Progenitor cell of endocrine pancreas (in vitro differentiated cells): ENCODE measurements around the gene ZNF189. TPM values are rescaled to one million over a fixed set of nuclear protein-coding genes. Genes with fewer than 3 reads are reported as not detected.

ENCODE experiments used
- DNase-seq: peaks from one replicate; pipeline ENCODE4 v3.0.0; 2021; ENCODE audit warnings: low spot score; ENCODE audit not compliant: unreplicated experiment
- H3K27ac Mint-ChIP-seq: 2 replicates; pipeline ENCODE4 v1.8.0; 2021; ENCODE audit warnings: mild to moderate bottlenecking, moderate library complexity, mixed read lengths
- H3K27me3 Mint-ChIP-seq: 2 replicates; pipeline ENCODE4 v1.8.0; 2021; ENCODE audit warnings: mixed read lengths
- H3K36me3 Mint-ChIP-seq: 2 replicates; pipeline ENCODE4 v1.8.0; 2022; ENCODE audit warnings: mixed read lengths; ENCODE audit not compliant: insufficient read depth
- H3K4me1 Mint-ChIP-seq: 2 replicates; pipeline ENCODE4 v1.8.0; 2021; ENCODE audit warnings: low read depth, mixed read lengths
- H3K4me3 Mint-ChIP-seq: 2 replicates; pipeline ENCODE4 v1.8.0; 2021; ENCODE audit warnings: low read depth, mild to moderate bottlenecking, moderate library complexity, mixed read lengths
- H3K9me3 Mint-ChIP-seq: 2 replicates; pipeline ENCODE4 v1.8.0; 2021; ENCODE audit warnings: low read depth, mixed read lengths
- CTCF ChIP-seq: fragments of 200-600 bp; sonication (generic); IDR thresholded peaks from one replicate; pipeline ENCODE4 v1.5.0; 2021; ENCODE audit warnings: antibody characterized with exemption, mild to moderate bottlenecking; ENCODE audit not compliant: unreplicated experiment
- total RNA-seq: library from RNA; stranded (reverse); gene quantifications from 2 replicates; pipeline ENCODE4 v1.2.1, GENCODE V29; 2021

Gene ZNF189
- total RNA-seq, 1 donor from 2014 or later, result 31.4 TPM

GRCh38 chr9:101442736-101443135, 44.1 kb downstream of the ZNF189 start:
- Mint-ChIP-seq H3K36me3 (no peaks in the 10 kb centered on the region), H3K9me3 (no peaks in the 10 kb centered on the region), H3K27ac (no peak overlapping the region), H3K4me1 (peaks cover 9% of the 10 kb centered on the region), H3K27me3 (no peaks in the 10 kb centered on the region), H3K4me3 (no peak overlapping the region)
- no peak for DNase-seq
- no peak for TF ChIP-seq CTCF

- H3K27me3 Mint-ChIP-seq, result no peaks in the 10 kb centered on the region
- no peaks in the 10 kb centered on the region for H3K36me3 Mint-ChIP-seq
- TF ChIP-seq CTCF, result no peak
- H3K4me3 Mint-ChIP-seq, result no peak overlapping the region
- DNase-seq, result no peak
- H3K4me1 Mint-ChIP-seq, result peaks cover 9% of the 10 kb centered on the region
- H3K27ac Mint-ChIP-seq, result no peak overlapping the region
- H3K9me3 Mint-ChIP-seq, result no peaks in the 10 kb centered on the region
Observed at GRCh38 chr9:101443364-101443771, 44.7 kb downstream of the ZNF189 start.

- H3K9me3 Mint-ChIP-seq, result no peaks in the 10 kb centered on the region
- H3K4me3 Mint-ChIP-seq, result no peak overlapping the region
- peaks cover 11% of the 10 kb centered on the region for H3K4me1 Mint-ChIP-seq
- TF ChIP-seq CTCF, result no peak
- DNase-seq, result no peak
- H3K27ac Mint-ChIP-seq, result peak overlapping the region; percentile 46
- no peaks in the 10 kb centered on the region for H3K36me3 Mint-ChIP-seq
- H3K27me3 Mint-ChIP-seq, result no peaks in the 10 kb centered on the region
Observed at GRCh38 chr9:101445353-101446029, 46.8 kb downstream of the ZNF189 start.

GRCh38 chr9:101446732-101447131, 48.1 kb downstream of the ZNF189 start:
- no peak for TF ChIP-seq CTCF
- H3K36me3 Mint-ChIP-seq, result no peaks in the 10 kb centered on the region
- peaks cover 10% of the 10 kb centered on the region for H3K4me1 Mint-ChIP-seq
- H3K27me3 Mint-ChIP-seq, result peaks cover 2% of the 10 kb centered on the region
- no peak for DNase-seq
- no peak overlapping the region for H3K4me3 Mint-ChIP-seq
- H3K27ac Mint-ChIP-seq, result no peak overlapping the region
- H3K9me3 Mint-ChIP-seq, result peaks cover 3% of the 10 kb centered on the region

GRCh38 chr9:101448680-101449070, 50.0 kb downstream of the ZNF189 start:
- peaks cover 1% of the 10 kb centered on the region for H3K36me3 Mint-ChIP-seq
- peaks cover 2% of the 10 kb centered on the region for H3K27me3 Mint-ChIP-seq
- H3K4me1 Mint-ChIP-seq, result peaks cover 10% of the 10 kb centered on the region
- H3K4me3 Mint-ChIP-seq, result peak overlapping the region; percentile 78
- no peak for DNase-seq
- H3K9me3 Mint-ChIP-seq, result peaks cover 16% of the 10 kb centered on the region
- H3K27ac Mint-ChIP-seq, result no peak overlapping the region
- TF ChIP-seq CTCF, result no peak
